ENCODE measurements around the gene PRKCB. TPM values are rescaled to one million over a fixed set of nuclear protein-coding genes. Genes with fewer than 3 reads are reported as not detected.

PRKCB gene
- polyA plus RNA-seq, 1 donor (not counting 4 experiments of a cell fraction or from before 2014, with no cell fraction given), result 0.18 TPM

DNA sequence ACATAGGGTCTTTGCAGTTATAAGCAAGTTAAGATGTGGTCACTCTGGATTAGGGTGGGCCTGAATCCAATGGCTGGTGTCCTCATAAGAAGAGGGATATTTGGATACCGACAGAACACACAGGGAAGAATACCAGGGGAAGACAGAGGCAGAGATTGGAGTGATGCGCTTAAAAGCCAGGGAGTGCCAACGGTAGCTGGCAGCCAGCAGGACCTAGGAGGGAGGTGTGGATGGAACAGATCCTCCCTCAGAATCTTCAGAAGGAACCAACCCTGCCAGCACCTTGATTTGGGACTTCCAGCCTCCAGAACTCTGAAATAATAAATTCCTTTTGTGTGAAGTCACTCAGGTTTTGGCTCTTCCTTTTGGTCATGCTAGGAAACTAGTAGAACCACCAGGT, 310.1 kb downstream of the PRKCB start:
- TF ChIP-seq, protein P1, sequence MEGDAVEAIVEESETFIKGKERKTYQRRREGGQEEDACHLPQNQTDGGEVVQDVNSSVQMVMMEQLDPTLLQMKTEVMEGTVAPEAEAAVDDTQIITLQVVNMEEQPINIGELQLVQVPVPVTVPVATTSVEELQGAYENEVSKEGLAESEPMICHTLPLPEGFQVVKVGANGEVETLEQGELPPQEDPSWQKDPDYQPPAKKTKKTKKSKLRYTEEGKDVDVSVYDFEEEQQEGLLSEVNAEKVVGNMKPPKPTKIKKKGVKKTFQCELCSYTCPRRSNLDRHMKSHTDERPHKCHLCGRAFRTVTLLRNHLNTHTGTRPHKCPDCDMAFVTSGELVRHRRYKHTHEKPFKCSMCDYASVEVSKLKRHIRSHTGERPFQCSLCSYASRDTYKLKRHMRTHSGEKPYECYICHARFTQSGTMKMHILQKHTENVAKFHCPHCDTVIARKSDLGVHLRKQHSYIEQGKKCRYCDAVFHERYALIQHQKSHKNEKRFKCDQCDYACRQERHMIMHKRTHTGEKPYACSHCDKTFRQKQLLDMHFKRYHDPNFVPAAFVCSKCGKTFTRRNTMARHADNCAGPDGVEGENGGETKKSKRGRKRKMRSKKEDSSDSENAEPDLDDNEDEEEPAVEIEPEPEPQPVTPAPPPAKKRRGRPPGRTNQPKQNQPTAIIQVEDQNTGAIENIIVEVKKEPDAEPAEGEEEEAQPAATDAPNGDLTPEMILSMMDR (optimal IDR thresholded peaks at IDR 0.05 in 1 of 3, IDR thresholded peaks at IDR 0.05 in 1 of 3, conservative IDR thresholded peaks at IDR 0.05 in 1 of 3; ENCODE audit: extremely low read depth in 1 of 3, insufficient read depth in 2 of 3, low read length in 3 of 3), result no peak
- TF ChIP-seq EZH2 (IDR thresholded peaks at IDR 0.05; ENCODE audit: low read length), result no peak
- dilution Hi-C loops (cut with MboI; ENCODE audit: extremely low pct_ligation_motif_present, low sequenced_read_pairs), result loop anchor here (10.0 kb wide), 1 partner anchor 71 kb away; no protein-coding TSS in a partner anchor
- no peak overlapping the region for H3K4me3 ChIP-seq (ENCODE audit: control insufficient read depth in 2 of 3, extremely low read depth in 1 of 3, insufficient read depth in 2 of 3, low read depth in 1 of 3, low read length in 3 of 3)
- H3K9me3 ChIP-seq (ENCODE audit: control insufficient read depth, low read depth, low read length), result peaks cover 2% of the 10 kb centered on the region
- H4K20me1 ChIP-seq (ENCODE audit: control insufficient read depth, extremely low read depth, insufficient read depth, low read length), result no peaks in the 10 kb centered on the region
- no peaks in the 10 kb centered on the region for H3K27me3 ChIP-seq (ENCODE audit: control insufficient read depth, extremely low read depth, insufficient read depth, low read length)
- no peaks in the 10 kb centered on the region for H3K4me1 ChIP-seq (ENCODE audit: control insufficient read depth, extremely low read depth, insufficient read depth, low read length)
- H3K36me3 ChIP-seq (ENCODE audit: control insufficient read depth in 2 of 2, extremely low read depth in 1 of 2, insufficient read depth in 2 of 2, low read length in 2 of 2), result no peaks in the 10 kb centered on the region
- H3K27ac ChIP-seq (ENCODE audit: control insufficient read depth, insufficient read depth, low read length), result no peak overlapping the region
- H3K9ac ChIP-seq (ENCODE audit: control insufficient read depth, extremely low read depth, insufficient read depth, low read length), result no peak overlapping the region
- H2AFZ ChIP-seq (ENCODE audit: control insufficient read depth, low read length), result no peak overlapping the region
- no peak for DNase-seq (ENCODE audit: low read depth, low spot score)
- no peak for FAIRE-seq
- H3K4me2 ChIP-seq (ENCODE audit: control insufficient read depth, extremely low read depth, insufficient read depth, low read depth, low read length), result no peak overlapping the region
- H3K9me1 ChIP-seq (ENCODE audit: control insufficient read depth, extremely low read depth, insufficient read depth, low read length), result no peaks in the 10 kb centered on the region
- no peaks in the 10 kb centered on the region for H3K79me2 ChIP-seq (ENCODE audit: control insufficient read depth, insufficient read depth, low read length)

DNA sequence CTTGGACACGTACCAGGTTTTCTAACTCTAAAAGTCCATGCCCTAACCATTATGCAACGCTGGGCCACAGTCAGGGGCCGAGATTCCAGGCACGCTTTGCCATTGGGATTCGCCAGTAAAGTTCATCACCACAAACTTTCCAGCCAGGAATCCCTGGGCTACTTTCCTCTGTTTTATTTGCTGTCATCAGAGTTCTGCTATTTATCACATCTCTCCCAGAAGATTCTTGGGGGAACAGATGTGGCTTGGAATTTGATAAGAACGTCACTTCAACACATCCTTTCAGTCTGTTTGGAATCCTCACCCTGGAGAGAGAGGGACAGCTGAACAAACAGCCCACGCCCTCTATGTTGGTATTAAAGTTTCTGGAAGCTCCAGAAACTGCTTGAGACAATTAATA, 310.7 kb downstream of the PRKCB start:
- no peaks in the 10 kb centered on the region for H3K4me1 ChIP-seq (ENCODE audit: control insufficient read depth, extremely low read depth, insufficient read depth, low read length)
- no peaks in the 10 kb centered on the region for H3K36me3 ChIP-seq (ENCODE audit: control insufficient read depth in 2 of 2, extremely low read depth in 1 of 2, insufficient read depth in 2 of 2, low read length in 2 of 2)
- H2AFZ ChIP-seq (ENCODE audit: control insufficient read depth, low read length), result no peak overlapping the region
- no peaks in the 10 kb centered on the region for H3K27me3 ChIP-seq (ENCODE audit: control insufficient read depth, extremely low read depth, insufficient read depth, low read length)
- DNase-seq (ENCODE audit: low read depth, low spot score) (no peak), FAIRE-seq (no peak)
- no peak overlapping the region for H3K4me3 ChIP-seq (ENCODE audit: control insufficient read depth in 2 of 3, extremely low read depth in 1 of 3, insufficient read depth in 2 of 3, low read depth in 1 of 3, low read length in 3 of 3)
- H3K9me1 ChIP-seq (ENCODE audit: control insufficient read depth, extremely low read depth, insufficient read depth, low read length), result no peaks in the 10 kb centered on the region
- no peaks in the 10 kb centered on the region for H3K79me2 ChIP-seq (ENCODE audit: control insufficient read depth, insufficient read depth, low read length)
- H4K20me1 ChIP-seq (ENCODE audit: control insufficient read depth, extremely low read depth, insufficient read depth, low read length), result no peaks in the 10 kb centered on the region
- no peak overlapping the region for H3K27ac ChIP-seq (ENCODE audit: control insufficient read depth, insufficient read depth, low read length)
- peaks cover 2% of the 10 kb centered on the region for H3K9me3 ChIP-seq (ENCODE audit: control insufficient read depth, low read depth, low read length)
- dilution Hi-C loops (cut with MboI; ENCODE audit: extremely low pct_ligation_motif_present, low sequenced_read_pairs), result loop anchor here (10.0 kb wide), 1 partner anchor 72 kb away; no protein-coding TSS in a partner anchor
- H3K9ac ChIP-seq (ENCODE audit: control insufficient read depth, extremely low read depth, insufficient read depth, low read length), result no peak overlapping the region
- no peak overlapping the region for H3K4me2 ChIP-seq (ENCODE audit: control insufficient read depth, extremely low read depth, insufficient read depth, low read depth, low read length)
- no peak for TF ChIP-seq EZH2 (IDR thresholded peaks at IDR 0.05; ENCODE audit: low read length)
- TF ChIP-seq, protein P1 (optimal IDR thresholded peaks at IDR 0.05 in 1 of 3, IDR thresholded peaks at IDR 0.05 in 1 of 3, conservative IDR thresholded peaks at IDR 0.05 in 1 of 3; ENCODE audit: extremely low read depth in 1 of 3, insufficient read depth in 2 of 3, low read length in 3 of 3), result no peak

Measured in keratinocyte (primary cell).